Suprapubic skin (tissue), 4 donors: ENCODE results near the gene BMPR1B. TPM values are rescaled to one million over a fixed set of nuclear protein-coding genes. Genes with fewer than 3 reads are reported as not detected.

Experiments used
- DNase-seq, 2 donors: peaks; one replicate each; pipeline ENCODE4 v3.0.0-alpha.2; 2019; ENCODE audit warnings: low spot score in 2 of 2
- H3K27ac ChIP-seq: fragments of 200-600 bp; sonication (generic); one replicate; pipeline ENCODE4 v1.5.1; 2019
- H3K27me3 ChIP-seq: fragments of 200-600 bp; sonication (generic); one replicate; pipeline ENCODE4 v1.5.1; 2019
- H3K36me3 ChIP-seq: fragments of 200-600 bp; sonication (generic); one replicate; pipeline ENCODE4 v1.5.1; 2019
- H3K4me1 ChIP-seq: fragments of 200-600 bp; sonication (generic); one replicate; pipeline ENCODE4 v1.5.1; 2019
- H3K4me3 ChIP-seq: fragments of 200-600 bp; sonication (generic); one replicate; pipeline ENCODE4 v1.5.1; 2019; ENCODE audit warnings: mild to moderate bottlenecking
- H3K9me3 ChIP-seq: fragments of 200-600 bp; sonication (generic); one replicate; pipeline ENCODE4 v1.5.1; 2019
- CTCF ChIP-seq, 2 donors: fragments of 200-600 bp in 1 of 2; fragments of 450-650 bp in 1 of 2; sonication (generic) in 1 of 2; IDR thresholded peaks; one replicate each; pipeline ENCODE4 v1.5.1; 2016 to 2019; ENCODE audit warnings: antibody characterized with exemption in 2 of 2, mild to moderate bottlenecking in 1 of 2, moderate library complexity in 1 of 2
- EP300 ChIP-seq: sonication (generic); formaldehyde crosslinking; IDR thresholded peaks from one replicate; pipeline ENCODE4 v1.6.1; 2017; ENCODE audit warnings: antibody characterized with exemption
- POLR2A ChIP-seq, 2 donors: fragments of 450-650 bp; IDR thresholded peaks; one replicate each; pipeline ENCODE4 v1.6.1; 2017; ENCODE audit warnings: antibody characterized with exemption in 2 of 2, mild to moderate bottlenecking in 2 of 2, moderate library complexity in 2 of 2
- POLR2AphosphoS5 ChIP-seq, 3 donors: sonication (generic); formaldehyde crosslinking; IDR thresholded peaks; one replicate each; pipeline ENCODE4 v1.6.1; 2017; ENCODE audit warnings: antibody characterized with exemption in 3 of 3
- WGBS: methylation state at CpG from one replicate; pipeline ENCODE4 v1.1.5; 2018; 5-methylcytosine and 5-hydroxymethylcytosine counted together
- total RNA-seq, 4 donors: library from RNA; depleted of rRNA; stranded (reverse); fragments of >200 nt; gene quantifications; one replicate each; pipeline ENCODE4 v1.1.0, GENCODE V29; 2016

The BMPR1B gene
- total RNA-seq, 4 donors from 2014 or later, result 0.38 to 1.2 (median 0.75) TPM

DNA sequence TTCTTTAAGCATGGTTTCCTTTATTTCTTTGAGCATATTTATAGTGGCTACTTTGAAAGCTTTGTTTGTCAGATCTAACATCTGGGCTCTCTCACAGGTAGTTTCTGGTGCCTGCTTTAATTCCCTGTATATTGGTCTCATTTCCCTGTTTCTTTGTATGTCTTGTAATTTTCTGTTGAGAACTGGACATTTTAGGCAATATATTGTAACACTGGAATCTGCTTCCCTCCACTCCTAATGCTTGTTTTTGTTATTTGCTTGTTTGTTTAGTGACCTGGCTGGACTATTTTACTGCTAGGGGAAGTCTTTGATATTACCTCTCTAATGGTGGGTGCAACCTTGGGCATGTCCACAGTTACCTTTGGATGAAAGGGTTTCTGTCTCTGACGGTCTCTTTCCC is 25.0 kb downstream of the BMPR1B start:
- TF ChIP-seq CTCF (IDR thresholded peaks at IDR 0.05) (no peak), EP300 (no peak)
- Histone ChIP-seq H3K27ac (no peak overlapping the region), H3K4me1 (no peaks in the 10 kb centered on the region), H3K36me3 (no peaks in the 10 kb centered on the region), H3K4me3 (no peak overlapping the region), H3K27me3 (no peaks in the 10 kb centered on the region), H3K9me3 (peaks cover 3% of the 10 kb centered on the region)
- WGBS, result 3% methylated on average over 1 of the region's 1 CpG
- no peak for DNase-seq

DNA sequence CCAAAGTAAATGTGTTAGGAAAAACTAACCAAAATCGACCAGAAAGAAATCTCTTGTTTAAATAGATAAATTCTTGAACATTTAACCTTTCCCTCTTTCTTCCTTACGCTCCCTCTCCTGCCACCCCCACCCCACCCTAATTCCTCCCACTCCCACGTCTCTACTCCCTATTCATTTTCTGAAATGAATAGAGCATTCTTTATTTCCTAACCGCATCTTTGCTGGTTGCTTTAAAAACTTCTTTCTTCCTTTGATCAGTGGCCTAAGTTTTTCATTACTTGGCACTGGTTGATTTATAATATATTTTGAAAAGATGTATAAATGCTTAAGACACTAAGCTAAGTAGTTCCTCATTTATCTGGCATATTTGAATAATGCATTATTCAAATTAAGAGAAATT is 33.9 kb downstream of the BMPR1B start:
- H3K36me3 ChIP-seq, result no peaks in the 10 kb centered on the region

DNA sequence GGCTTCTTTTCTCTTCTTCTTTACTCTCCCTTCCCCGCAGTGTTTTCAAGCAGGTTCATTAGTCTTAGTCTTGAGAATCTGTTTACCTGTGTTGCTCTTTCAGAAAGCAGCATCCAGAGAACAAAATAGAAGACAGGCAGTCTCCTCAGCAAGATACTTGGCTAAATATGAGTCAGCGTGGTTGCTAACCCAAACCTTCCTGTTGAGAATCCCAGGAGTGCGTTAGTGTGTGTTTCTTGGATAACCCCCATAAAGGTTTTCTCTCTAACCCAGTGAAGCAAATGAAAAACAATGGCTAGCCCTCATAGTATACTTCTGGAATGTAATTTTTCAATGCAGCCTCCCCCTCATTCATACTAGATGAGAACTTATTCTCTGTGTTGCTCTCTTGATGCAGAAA is 41.1 kb downstream of the BMPR1B start:
- H3K9me3 ChIP-seq, result no peaks in the 10 kb centered on the region
- 77% methylated on average over 3 of the region's 3 CpGs for WGBS
- H3K27ac ChIP-seq, result no peak overlapping the region
- H3K4me1 ChIP-seq, result no peaks in the 10 kb centered on the region
- no peak for DNase-seq
- no peak overlapping the region for H3K4me3 ChIP-seq
- H3K27me3 ChIP-seq, result no peaks in the 10 kb centered on the region
- TF ChIP-seq CTCF (IDR thresholded peaks at IDR 0.05) (no peak), POLR2AphosphoS5 (IDR thresholded peaks at IDR 0.05) (no peak), EP300 (no peak), POLR2A (IDR thresholded peaks at IDR 0.05) (no peak)
- H3K36me3 ChIP-seq, result no peaks in the 10 kb centered on the region

More for the DNA sequence above, 33.9 kb downstream of the BMPR1B start:
- Histone ChIP-seq H3K27me3 (no peaks in the 10 kb centered on the region), H3K4me3 (no peak overlapping the region), H3K4me1 (no peaks in the 10 kb centered on the region), H3K9me3 (no peaks in the 10 kb centered on the region), H3K27ac (no peak overlapping the region)
- TF ChIP-seq POLR2A (IDR thresholded peaks at IDR 0.05), result no peak
- TF ChIP-seq POLR2AphosphoS5 (IDR thresholded peaks at IDR 0.05), result no peak
- no peak for TF ChIP-seq EP300
- TF ChIP-seq CTCF (IDR thresholded peaks at IDR 0.05), result no peak
- no peak for DNase-seq
- 52% methylated on average over 4 of the region's 4 CpGs for WGBS

DNA sequence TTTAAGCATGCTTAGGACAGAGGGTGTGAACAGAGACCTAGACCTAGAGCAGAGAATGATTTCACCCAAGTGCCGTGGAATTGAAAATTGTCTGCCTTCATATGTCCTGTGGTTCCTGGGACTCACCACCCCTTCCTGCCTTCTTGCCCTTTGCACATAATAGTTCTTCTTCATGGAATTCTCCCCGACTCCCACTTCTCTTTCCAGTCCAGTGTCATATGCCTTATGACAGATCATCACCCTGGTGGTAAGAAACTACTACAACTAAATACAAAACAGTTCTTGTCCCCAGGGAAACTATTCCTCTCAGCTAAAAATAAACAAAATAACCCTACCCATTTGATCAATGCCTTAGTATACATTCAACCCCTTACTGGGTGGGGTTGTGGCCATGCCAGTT is 43.3 kb downstream of the BMPR1B start:
- H3K27me3 ChIP-seq, result no peaks in the 10 kb centered on the region
- no peak overlapping the region for H3K27ac ChIP-seq
- DNase-seq, result no peak
- H3K4me3 ChIP-seq, result no peak overlapping the region
- TF ChIP-seq POLR2A (IDR thresholded peaks at IDR 0.05) (no peak), EP300 (no peak), POLR2AphosphoS5 (IDR thresholded peaks at IDR 0.05) (no peak), CTCF (IDR thresholded peaks at IDR 0.05) (no peak)
- H3K36me3 ChIP-seq, result no peaks in the 10 kb centered on the region
- H3K4me1 ChIP-seq, result no peaks in the 10 kb centered on the region
- no peaks in the 10 kb centered on the region for H3K9me3 ChIP-seq
- 76% methylated on average over 2 of the region's 2 CpGs for WGBS

- Histone ChIP-seq H3K9me3 (no peaks in the 10 kb centered on the region), H3K27ac (no peak overlapping the region), H3K27me3 (no peaks in the 10 kb centered on the region), H3K36me3 (no peaks in the 10 kb centered on the region), H3K4me3 (no peak overlapping the region), H3K4me1 (no peaks in the 10 kb centered on the region)
- no peak for TF ChIP-seq POLR2A (IDR thresholded peaks at IDR 0.05)
- no peak for TF ChIP-seq EP300
- TF ChIP-seq CTCF (IDR thresholded peaks at IDR 0.05), result no peak
- no peak for TF ChIP-seq POLR2AphosphoS5 (IDR thresholded peaks at IDR 0.05)
- 52% methylated on average over 4 of the region's 4 CpGs for WGBS
- DNase-seq, result no peak
These were observed 44.3 kb downstream of the BMPR1B start for GRCh38 chr4:94802091-94802490.
